Heart left ventricle (tissue), 16 donors: ENCODE data around the gene MACC1. TPM values are rescaled to one million over a fixed set of nuclear protein-coding genes. Genes with fewer than 3 reads are reported as not detected.
"Not testable (repeated sequence)": the region's sequence is repeated elsewhere in the genome, so short reads cannot be mapped to it uniquely, and the experiment has no call there.

Experiments
- ATAC-seq, 4 donors: fragments of 200-7000 bp; cut with Tn5 transposase; one replicate each; pipeline ENCODE4 v1.9.1; 2020 to 2022; ENCODE audit warnings: moderate library complexity in 4 of 4, mild to moderate bottlenecking in 3 of 4, moderate number of reproducible peaks in 1 of 4
- DNase-seq, 5 donors: peaks; one replicate each; pipeline ENCODE4 v3.0.0-alpha.2; 2020
- H3K27ac ChIP-seq, 12 donors: fragments of 200-600 bp; sonication (generic) in 4 of 12; one replicate each; pipeline versions ENCODE4 v1.5.0 to v1.8.0; 2016 to 2022; ENCODE audit warnings: mild to moderate bottlenecking in 2 of 12
- H3K27me3 ChIP-seq, 9 donors: fragments of 200-600 bp; sonication (generic) in 2 of 9; one replicate each; pipeline versions ENCODE4 v1.5.1 to v1.8.0; 2016 to 2022; ENCODE audit warnings: mild to moderate bottlenecking in 3 of 9
- H3K36me3 ChIP-seq, 9 donors: fragments of 200-600 bp; sonication (generic) in 2 of 9; one replicate each; pipeline versions ENCODE4 v1.5.0 to v1.8.0; 2018 to 2022; ENCODE audit warnings: mild to moderate bottlenecking in 2 of 9
- H3K4me1 ChIP-seq, 12 donors: fragments of 200-600 bp; sonication (generic) in 4 of 12; one replicate each; pipeline versions ENCODE4 v1.5.0 to v1.8.0; 2016 to 2022; ENCODE audit warnings: mild to moderate bottlenecking in 3 of 12
- H3K4me3 ChIP-seq, 12 donors: fragments of 200-600 bp; sonication (generic) in 4 of 12; one replicate each; pipeline versions ENCODE4 v1.5.0 to v1.8.0; 2017 to 2022; ENCODE audit warnings: mild to moderate bottlenecking in 9 of 12, moderate library complexity in 4 of 12
- H3K9me3 ChIP-seq, 12 donors: fragments of 200-600 bp; sonication (generic) in 4 of 12; one replicate each; pipeline versions ENCODE4 v1.5.0 to v1.8.0; 2016 to 2022; ENCODE audit warnings: mild to moderate bottlenecking in 1 of 12
- CTCF ChIP-seq, 12 donors: fragments of 200-600 bp; sonication (generic) in 4 of 12; IDR thresholded peaks; one replicate each; pipeline versions ENCODE4 v1.5.0 to v1.8.0; 2018 to 2022; ENCODE audit warnings: antibody characterized with exemption in 12 of 12, mild to moderate bottlenecking in 5 of 12
- POLR2A ChIP-seq, 2 donors: fragments of 450-650 bp; IDR thresholded peaks; one replicate each; pipeline ENCODE4 v1.6.1; 2017; ENCODE audit warnings: antibody characterized with exemption in 2 of 2, mild to moderate bottlenecking in 2 of 2, moderate library complexity in 2 of 2
- WGBS, 4 donors: extraction: QIAGEN DNeasy Blood & Tissue Kit in 2 of 4; methylation state at CpG; one replicate each; pipeline versions ENCODE4 v1.1.5 to v1.1.7; 2013 to 2018; 5-methylcytosine and 5-hydroxymethylcytosine counted together
- intact Hi-C, 10 donors: fragments of 100-400 bp; cut with DNase I; formaldehyde crosslinking; loops; one replicate each; pipeline versions ENCODE4 v1.11.1 to v1.14.2; 2022
- polyA plus RNA-seq, 2 donors: library from polyadenylated mRNA; stranded (reverse); fragments of 200-250 nt; gene quantifications; one replicate each; pipeline ENCODE4 v1.2.3, GENCODE V29; 2013
- total RNA-seq, 9 donors: library from RNA; depleted of rRNA in 2 of 9; stranded (reverse); fragments of >200 nt in 2 of 9; fragmentation: NEBNext Ultra II Directional in 3 of 9; extraction: Animal tissue kit (Norgen Biotek cat#: 25700) in 3 of 9; gene quantifications; one replicate each; pipeline versions ENCODE4 v1.1.0 to v1.2.4, GENCODE V29; 2016 to 2023
- donor health status: ischemic (EF 13 %, LVEDD 7.1; RV severe dilation, severe dysfunction).
- donor health status: healthy with polysubstance abuse.
- donor health status: DM: no; HTN: yes; CAD: no.
- donor health status: DM: no; HTN: no; CAD: no.
- donor health status: ischemic (EF 25% LVEDD 6.9; RV normal size, moderate dysfunction).
- donor health status: ischemic (EF 25% LVEDD 5.7; RV mildly dilated, moderate dysfunction).
- donor health status: healthy.
- donor health status: DM: yes; HTN: yes; CAD: no.
- donor health status: ischemic (EF 35%, LVEDD 5.7; RV mildly dilated, moderate dysfunction).
- donor health status: nonischemic (EF 11% LVEDD 7.7; RV severe dilation, severe dysfunction).
- donor health status: DM: yes; HTN: yes; CAD: no.
- donor health status: PGD.
- donor health status: ischemic (EF 29% LVEDD 5.4; RV normal size, mild dysfunction).
- donor health status: nonischemic (EF 23%, LVEDD 6.1; RV moderate dilation, normal function).

Gene MACC1
- total and polyA plus RNA-seq, 11 donors, result under 0.01 to 1.3 (median 0.12) TPM; not detected in 4

DNA sequence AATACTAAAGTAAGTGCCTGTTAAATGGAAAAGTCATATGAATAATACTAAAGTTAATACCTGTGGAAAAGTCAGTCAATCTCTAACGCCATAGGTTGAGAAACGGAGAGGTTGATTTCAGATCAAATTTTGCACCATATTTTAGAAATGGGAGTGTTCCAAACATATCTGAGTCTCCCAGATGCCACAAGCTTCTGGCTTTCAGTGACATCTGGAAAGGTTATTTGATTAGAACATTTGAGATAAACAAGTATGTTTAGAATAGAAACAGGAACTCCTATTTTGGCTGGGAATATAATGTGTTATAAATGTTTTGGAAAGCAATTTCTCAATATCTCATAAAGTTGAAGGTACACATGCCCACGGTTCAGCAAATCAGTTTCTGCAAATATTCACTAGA lies 5.8 kb downstream of the MACC1 start:
- ATAC-seq, result no peak
- no peak for TF ChIP-seq POLR2A (IDR thresholded peaks at IDR 0.05)
- TF ChIP-seq CTCF (IDR thresholded peaks at IDR 0.05), result no peak
- Histone ChIP-seq H3K36me3 (no peaks in the 10 kb centered on the region), H3K4me1 (no peaks in the 10 kb centered on the region), H3K27me3 (no peaks in the 10 kb centered on the region), H3K27ac (no peak overlapping the region), H3K4me3 (no peak overlapping the region), H3K9me3 (peaks cover 0 to 9% (median 0%) of the 10 kb centered on the region in 12 donors)
- WGBS, 4 donors, result 39 to 67% (median 46%) methylated on average over 3 of the region's 3 CpGs
- DNase-seq, result no peak
- intact Hi-C loops, result no loop called here

- WGBS, 4 donors, result 84 to 92% (median 87%) methylated on average over 6 of the region's 6 CpGs
- no peaks in the 10 kb centered on the region for H3K36me3 ChIP-seq
- DNase-seq, result peak in 1 of 5 donors; percentile 40
- intact Hi-C loops, result no loop called here
- no peak overlapping the region for H3K4me3 ChIP-seq
- no peaks in the 10 kb centered on the region for H3K4me1 ChIP-seq
- ATAC-seq, result no peak
- no peak for TF ChIP-seq CTCF (IDR thresholded peaks at IDR 0.05)
- TF ChIP-seq POLR2A (IDR thresholded peaks at IDR 0.05), result no peak
- H3K27me3 ChIP-seq, result no peaks in the 10 kb centered on the region
- H3K27ac ChIP-seq, result no peak overlapping the region
- H3K9me3 ChIP-seq, result peaks cover 0 to 9% (median 0%) of the 10 kb centered on the region in 12 donors
Measured at GRCh38 chr7:20208651-20209307, 8.4 kb downstream of the MACC1 start.

DNA sequence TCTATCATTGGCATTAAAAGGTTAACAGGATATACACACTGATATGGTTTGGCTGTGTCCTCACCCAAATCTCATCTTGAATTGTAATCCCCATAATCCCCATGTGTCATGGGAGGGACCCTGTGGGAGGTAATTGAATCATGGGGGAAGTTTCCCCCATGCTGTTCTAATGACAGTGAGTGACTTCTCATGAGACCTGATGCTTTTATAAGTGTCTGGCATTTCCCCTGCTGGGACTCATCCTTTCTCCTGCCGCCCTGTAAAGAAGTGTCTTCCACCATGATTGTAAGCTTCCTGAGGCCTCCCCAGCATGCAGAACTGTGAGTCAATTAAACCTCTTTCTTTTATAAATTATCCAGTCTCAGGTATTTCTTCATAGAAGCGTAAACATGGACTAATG lies 9.4 kb downstream of the MACC1 start:
- H3K4me1 ChIP-seq, intact Hi-C loops, H3K9me3 ChIP-seq, DNase-seq, H3K27me3 ChIP-seq, ATAC-seq, H3K4me3 ChIP-seq, H3K27ac ChIP-seq, H3K36me3 ChIP-seq: not testable (repeated sequence)
- WGBS, 4 donors, result 88 to 95% (median 94%) methylated on average over 2 of the region's 2 CpGs

- H3K27me3 ChIP-seq, result no peaks in the 10 kb centered on the region
- no peaks in the 10 kb centered on the region for H3K4me1 ChIP-seq
- H3K27ac ChIP-seq, result no peak overlapping the region
- intact Hi-C loops, result no loop called here
- no peak overlapping the region for H3K4me3 ChIP-seq
- H3K36me3 ChIP-seq, result no peaks in the 10 kb centered on the region
- TF ChIP-seq POLR2A (IDR thresholded peaks at IDR 0.05) (no peak), CTCF (IDR thresholded peaks at IDR 0.05) (no peak)
- ATAC-seq (no peak), DNase-seq (no peak)
- H3K9me3 ChIP-seq, result peaks cover 0 to 9% (median 0%) of the 10 kb centered on the region in 12 donors
- 71 to 82% (median 77%) methylated on average over 2 of the region's 2 CpGs for WGBS, 4 donors
Measured at GRCh38 chr7:20206104-20206896, 10.9 kb downstream of the MACC1 start.
